DOHH2 (cell line): ENCODE measurements around the gene MKS1.

Experiments used
- EZH2phosphoT487 ChIP-seq: fragments of 200-600 bp; sonication (generic); IDR thresholded peaks from 2 replicates; pipeline ENCODE4 v1.6.1; 2017; ENCODE audit warnings: borderline replicate concordance, mild to moderate bottlenecking, antibody characterized with exemption, low read length, moderate library complexity, mixed read lengths
- TF ChIP-seq, protein P1 (sequence below): fragments of 200-600 bp; sonication (generic); IDR thresholded peaks from one replicate; pipeline ENCODE4 v1.5.1; 2014; ENCODE audit warnings: antibody characterized with exemption, mild to moderate bottlenecking, low read depth, low read length; ENCODE audit not compliant: poor library complexity, severe bottlenecking

DNA sequence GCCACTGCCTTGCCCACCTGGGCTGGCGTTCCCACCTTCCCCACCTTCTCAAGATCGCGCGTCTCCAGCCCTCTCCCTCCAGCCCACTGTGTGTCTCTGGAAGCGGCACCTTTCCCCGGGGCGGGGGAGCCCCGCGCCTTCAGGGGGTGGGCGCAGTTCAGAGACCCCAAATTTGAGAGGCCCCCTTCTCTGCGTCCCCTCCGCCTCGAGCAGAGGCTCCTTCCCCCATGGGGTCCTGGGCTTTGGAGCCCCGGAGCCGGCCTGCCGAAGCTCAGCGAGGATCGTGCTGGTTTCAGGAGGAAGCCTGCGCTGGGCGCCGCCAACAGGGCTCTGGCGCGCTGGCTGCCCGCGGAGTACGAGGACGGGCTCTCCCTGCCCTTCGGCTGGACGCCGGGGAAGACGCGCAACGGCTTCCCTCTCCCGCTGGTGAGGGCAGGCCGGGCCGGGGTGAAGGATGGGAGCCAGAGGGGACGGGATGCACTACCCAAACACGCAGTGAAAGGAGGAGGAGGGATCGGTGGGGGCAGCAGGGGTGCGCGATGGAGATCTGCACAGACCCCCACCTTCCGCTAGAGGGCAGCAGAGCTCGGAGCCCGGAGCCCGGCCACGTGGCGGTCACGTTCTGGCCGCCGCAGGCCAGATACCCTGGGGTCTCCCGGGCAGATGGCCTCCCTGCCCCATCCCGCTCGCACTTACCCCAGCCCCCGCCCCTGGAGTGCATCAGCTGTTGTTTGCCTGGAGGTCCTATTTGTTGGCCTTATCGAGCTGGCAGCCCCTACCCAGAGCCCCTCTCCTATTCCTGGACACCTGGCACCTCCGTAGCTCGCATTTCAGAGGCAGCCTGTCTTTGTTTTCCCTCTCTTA, 30.4 kb upstream of the MKS1 start:
- TF ChIP-seq, protein P1, sequence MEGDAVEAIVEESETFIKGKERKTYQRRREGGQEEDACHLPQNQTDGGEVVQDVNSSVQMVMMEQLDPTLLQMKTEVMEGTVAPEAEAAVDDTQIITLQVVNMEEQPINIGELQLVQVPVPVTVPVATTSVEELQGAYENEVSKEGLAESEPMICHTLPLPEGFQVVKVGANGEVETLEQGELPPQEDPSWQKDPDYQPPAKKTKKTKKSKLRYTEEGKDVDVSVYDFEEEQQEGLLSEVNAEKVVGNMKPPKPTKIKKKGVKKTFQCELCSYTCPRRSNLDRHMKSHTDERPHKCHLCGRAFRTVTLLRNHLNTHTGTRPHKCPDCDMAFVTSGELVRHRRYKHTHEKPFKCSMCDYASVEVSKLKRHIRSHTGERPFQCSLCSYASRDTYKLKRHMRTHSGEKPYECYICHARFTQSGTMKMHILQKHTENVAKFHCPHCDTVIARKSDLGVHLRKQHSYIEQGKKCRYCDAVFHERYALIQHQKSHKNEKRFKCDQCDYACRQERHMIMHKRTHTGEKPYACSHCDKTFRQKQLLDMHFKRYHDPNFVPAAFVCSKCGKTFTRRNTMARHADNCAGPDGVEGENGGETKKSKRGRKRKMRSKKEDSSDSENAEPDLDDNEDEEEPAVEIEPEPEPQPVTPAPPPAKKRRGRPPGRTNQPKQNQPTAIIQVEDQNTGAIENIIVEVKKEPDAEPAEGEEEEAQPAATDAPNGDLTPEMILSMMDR: peak; percentile 90
- TF ChIP-seq EZH2phosphoT487: no peak
